Urinary bladder (tissue), 4 donors: ENCODE data around the gene OAS3. TPM values are rescaled to one million over a fixed set of nuclear protein-coding genes. Genes with fewer than 3 reads are reported as not detected.
"Not testable (repeated sequence)": the region's sequence is repeated elsewhere in the genome, so short reads cannot be mapped to it uniquely, and the experiment has no call there.

ENCODE experiments used
- DNase-seq: peaks from one replicate; pipeline ENCODE4 v3.0.0-alpha.2; 2015; ENCODE audit errors: extremely low spot score
- H3K27ac ChIP-seq: one replicate; pipeline ENCODE4 v1.5.1; 2013; ENCODE audit warnings: low read depth, mild to moderate bottlenecking, moderate library complexity
- H3K36me3 ChIP-seq: one replicate; pipeline ENCODE4 v1.6.1; 2013; ENCODE audit warnings: mild to moderate bottlenecking, moderate library complexity; ENCODE audit not compliant: insufficient read depth
- H3K4me1 ChIP-seq: one replicate; pipeline ENCODE4 v1.6.1; 2013; ENCODE audit warnings: mild to moderate bottlenecking, moderate library complexity; ENCODE audit not compliant: insufficient read depth
- H3K4me3 ChIP-seq: one replicate; pipeline ENCODE4 v1.5.1; 2013; ENCODE audit warnings: low read depth, low read length
- WGBS: extraction: QIAGEN DNeasy Blood & Tissue Kit; methylation state at CpG from one replicate; pipeline ENCODE4 v1.1.7; 2013; 5-methylcytosine and 5-hydroxymethylcytosine counted together
- polyA plus RNA-seq: library from polyadenylated mRNA; stranded (reverse); fragments of 200-250 nt; gene quantifications from one replicate; pipeline ENCODE4 v1.2.3, GENCODE V29; 2013
- total RNA-seq: library from RNA; depleted of rRNA; stranded (reverse); fragments of >200 nt; gene quantifications from one replicate; pipeline ENCODE4 v1.2.3, GENCODE V29; 2014
- donor health status: healthy with polysubstance abuse.
- donor health status: healthy.

The OAS3 gene
- total and polyA plus RNA-seq, 2 donors, result 9.6 to 11.3 TPM

DNA sequence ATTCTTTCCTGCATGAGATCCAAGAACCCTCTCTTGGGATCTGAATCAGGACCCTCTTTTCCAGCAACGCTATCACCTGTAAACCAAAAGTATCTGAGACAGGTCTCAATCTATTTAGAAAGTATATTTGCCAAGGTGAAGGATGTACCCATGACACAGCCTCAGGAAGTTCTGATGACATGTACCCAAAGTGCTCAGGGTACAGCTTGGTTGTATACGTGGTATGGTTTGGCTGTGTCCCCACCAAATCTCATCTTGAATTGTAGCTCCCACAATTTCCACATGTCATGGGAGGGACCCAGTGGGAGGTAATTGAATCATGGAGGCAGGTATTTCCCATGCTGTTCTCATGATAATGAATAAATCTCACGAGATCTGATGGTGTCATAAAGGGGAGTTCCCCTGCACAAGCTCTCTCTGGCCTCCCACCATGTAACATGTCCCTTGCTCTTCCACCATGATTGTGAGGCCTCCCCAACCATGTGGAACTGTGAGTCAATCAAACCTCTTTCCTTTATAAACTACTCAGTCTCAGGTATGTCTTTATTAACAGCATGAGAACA is 50.6 kb downstream of the OAS3 start:
- H3K27ac ChIP-seq, H3K4me1 ChIP-seq, H3K4me3 ChIP-seq, H3K36me3 ChIP-seq, DNase-seq: not testable (repeated sequence)
- 75% methylated on average over 3 of the region's 3 CpGs for WGBS

DNA sequence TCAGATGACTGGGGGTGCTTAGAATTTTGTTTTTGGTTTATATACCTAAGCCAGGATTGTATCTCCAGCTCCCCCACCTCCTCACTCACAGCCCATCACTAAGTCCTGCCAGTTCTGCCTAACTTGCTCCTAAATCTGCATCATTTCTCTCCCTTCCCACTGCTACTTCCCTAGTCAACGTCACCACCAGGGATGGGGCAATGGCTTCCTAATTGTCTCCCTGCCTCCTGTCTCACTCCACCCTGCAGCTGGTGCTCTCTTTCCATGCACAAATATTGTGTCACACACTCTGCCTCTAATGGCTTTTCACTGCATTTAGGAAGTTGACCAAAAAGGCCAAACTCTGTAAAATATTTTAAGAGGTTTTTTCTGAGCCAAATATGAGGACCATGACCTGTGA is 51.5 kb downstream of the OAS3 start:
- Histone ChIP-seq H3K4me1 (no peaks in the 10 kb centered on the region), H3K27ac (no peak overlapping the region), H3K36me3 (no peaks in the 10 kb centered on the region), H3K4me3 (no peak overlapping the region)
- no peak for DNase-seq
- 40% methylated on average over 1 of the region's 1 CpG for WGBS

DNA sequence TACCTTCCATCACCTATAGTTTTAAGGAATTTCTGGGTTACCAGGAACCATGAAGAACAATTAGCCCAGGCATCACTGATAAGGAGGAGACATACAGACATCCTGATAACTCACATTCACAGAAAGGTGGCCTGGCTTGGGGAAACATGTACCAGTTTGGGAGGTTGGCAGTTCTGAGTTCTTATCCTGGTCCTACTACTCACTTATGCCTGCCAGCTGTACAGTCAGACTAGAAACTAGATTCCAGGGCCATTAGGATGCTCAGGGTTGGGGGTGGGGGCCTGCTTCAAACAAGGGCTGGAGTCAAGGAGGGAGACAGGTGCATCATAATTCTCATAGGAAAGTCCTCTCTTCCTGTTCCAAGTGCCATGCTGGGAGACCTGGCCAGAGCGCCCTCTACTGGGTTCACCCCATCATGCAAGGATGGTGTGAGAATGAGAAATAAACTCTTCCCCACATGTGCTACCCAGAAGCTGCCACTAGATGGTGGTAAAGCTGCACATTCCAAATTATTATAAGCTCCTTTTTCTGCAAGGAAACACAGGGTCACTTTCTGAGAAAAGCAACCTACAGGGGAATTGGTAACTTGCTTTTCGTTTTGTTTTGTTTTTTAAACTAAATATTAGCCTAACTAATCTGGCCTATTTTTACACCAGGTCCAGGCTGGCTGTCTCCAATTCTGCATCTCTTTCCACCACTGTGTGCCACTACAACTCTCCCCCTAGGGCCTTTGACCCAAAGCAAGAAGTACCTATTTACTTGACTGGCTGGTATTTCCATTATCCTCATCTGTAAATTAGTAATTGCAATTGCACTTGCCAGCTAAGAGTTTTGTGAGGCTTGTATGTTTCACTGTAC is 54.5 kb downstream of the OAS3 start:
- 2% methylated on average over 2 of the region's 2 CpGs for WGBS
- H3K27ac ChIP-seq, result no peak overlapping the region
- H3K4me3 ChIP-seq, result no peak overlapping the region
- no peaks in the 10 kb centered on the region for H3K36me3 ChIP-seq
- no peak for DNase-seq
- no peaks in the 10 kb centered on the region for H3K4me1 ChIP-seq

DNA sequence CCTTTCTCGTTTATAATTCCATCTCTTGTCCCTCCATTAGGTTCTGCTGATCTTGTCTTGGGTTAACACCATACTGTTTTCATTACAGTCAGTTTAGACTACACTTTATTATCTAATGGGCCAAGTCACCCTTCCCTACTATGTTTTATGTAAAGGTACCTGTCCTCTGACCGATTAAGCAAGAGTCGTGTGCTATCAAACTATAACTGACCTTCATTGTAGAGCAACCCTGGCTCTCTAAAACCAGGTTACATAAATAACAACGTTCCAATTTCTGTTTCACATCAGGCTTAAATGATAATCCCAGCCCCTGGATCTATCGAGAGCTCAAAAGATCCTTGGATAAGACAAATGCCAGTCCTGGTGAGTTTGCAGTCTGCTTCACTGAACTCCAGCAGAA is 56.7 kb downstream of the OAS3 start:
- Histone ChIP-seq H3K27ac (no peak overlapping the region), H3K4me1 (no peaks in the 10 kb centered on the region)
- WGBS, result 64% methylated on average over 5 of the region's 5 CpGs

GRCh38 chr12:112996501-112996900 is 58.2 kb downstream of the OAS3 start:
- 71% methylated on average over 8 of the region's 8 CpGs for WGBS
- Histone ChIP-seq H3K4me1 (no peaks in the 10 kb centered on the region), H3K4me3 (no peak overlapping the region), H3K36me3 (peaks cover 2% of the 10 kb centered on the region), H3K27ac (no peak overlapping the region)
- DNase-seq, result no peak

More for the DNA sequence above, 56.7 kb downstream of the OAS3 start:
- Histone ChIP-seq H3K36me3 (peaks cover 2% of the 10 kb centered on the region), H3K4me3 (no peak overlapping the region)
- no peak for DNase-seq

DNA sequence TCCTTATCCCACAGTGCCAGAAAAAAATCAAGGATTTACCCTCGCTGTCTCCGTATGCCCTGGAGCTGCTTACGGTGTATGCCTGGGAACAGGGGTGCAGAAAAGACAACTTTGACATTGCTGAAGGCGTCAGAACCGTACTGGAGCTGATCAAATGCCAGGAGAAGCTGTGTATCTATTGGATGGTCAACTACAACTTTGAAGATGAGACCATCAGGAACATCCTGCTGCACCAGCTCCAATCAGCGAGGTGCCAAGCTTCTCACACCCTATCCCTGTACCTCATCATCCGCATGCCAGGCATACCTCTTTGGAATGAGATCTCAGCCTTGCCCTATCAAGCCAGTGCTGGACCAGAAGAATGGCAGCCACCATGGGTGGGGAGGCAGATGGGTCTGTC is 59.2 kb downstream of the OAS3 start:
- no peak overlapping the region for H3K27ac ChIP-seq
- no peak overlapping the region for H3K4me3 ChIP-seq
- no peaks in the 10 kb centered on the region for H3K4me1 ChIP-seq
- H3K36me3 ChIP-seq, result peaks cover 2% of the 10 kb centered on the region
- WGBS, result 84% methylated on average over 7 of the region's 7 CpGs
- no peak for DNase-seq

- H3K36me3 ChIP-seq, result peaks cover 2% of the 10 kb centered on the region
- no peaks in the 10 kb centered on the region for H3K4me1 ChIP-seq
- 77% methylated on average over 12 of the region's 12 CpGs for WGBS
These were observed 60.9 kb downstream of the OAS3 start for GRCh38 chr12:112998987-112999767.

GRCh38 chr12:113000433-113000832 is 62.2 kb downstream of the OAS3 start:
- Histone ChIP-seq H3K4me1 (no peaks in the 10 kb centered on the region), H3K4me3 (no peak overlapping the region), H3K36me3 (peaks cover 2% of the 10 kb centered on the region), H3K27ac (no peak overlapping the region)
- DNase-seq, result no peak
- WGBS, result 90% methylated on average over 6 of the region's 6 CpGs

More at GRCh38 chr12:112998987-112999767, 60.9 kb downstream of the OAS3 start:
- Histone ChIP-seq H3K4me3 (no peak overlapping the region), H3K27ac (no peak overlapping the region)
- no peak for DNase-seq

DNA sequence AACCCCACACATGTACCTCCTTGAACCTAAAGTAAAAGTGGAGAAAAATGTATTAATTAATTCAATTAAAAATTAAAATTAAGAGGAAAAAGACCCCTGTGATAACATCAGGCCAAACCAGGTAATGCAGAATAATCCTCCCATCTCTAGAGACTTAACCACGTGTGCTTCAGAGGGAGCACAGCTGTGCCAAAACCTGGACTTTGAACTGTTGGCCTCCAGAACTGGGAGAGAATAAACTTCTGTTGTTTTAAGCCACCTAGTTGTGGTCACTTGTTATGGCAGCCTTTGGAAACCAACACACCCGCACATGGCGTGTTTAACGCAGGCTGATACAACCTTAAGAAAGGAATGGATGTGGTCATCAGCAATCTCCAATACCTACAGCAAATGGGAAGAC is 63.9 kb downstream of the OAS3 start:
- peaks cover 2% of the 10 kb centered on the region for H3K36me3 ChIP-seq

DNA sequence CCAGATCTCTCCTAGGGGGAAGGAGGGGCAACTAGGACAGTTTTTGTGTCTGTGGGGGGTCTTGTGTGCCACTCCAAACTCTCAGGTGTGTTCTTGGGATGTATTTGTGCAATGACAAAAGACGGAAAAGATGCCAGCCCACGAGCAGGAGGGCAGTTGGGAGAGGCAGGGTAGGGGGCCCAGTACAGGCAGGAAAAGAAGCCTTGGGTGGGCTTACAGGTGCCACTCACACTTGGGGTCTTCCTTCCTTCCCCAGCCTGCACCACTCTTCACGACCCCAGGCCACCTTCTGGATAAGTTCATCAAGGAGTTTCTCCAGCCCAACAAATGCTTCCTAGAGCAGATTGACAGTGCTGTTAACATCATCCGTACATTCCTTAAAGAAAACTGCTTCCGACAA is 64.4 kb downstream of the OAS3 start:
- Histone ChIP-seq H3K4me3 (no peak overlapping the region), H3K27ac (no peak overlapping the region), H3K36me3 (peaks cover 5% of the 10 kb centered on the region), H3K4me1 (no peaks in the 10 kb centered on the region)
- DNase-seq, result no peak
- WGBS, result 85% methylated on average over 5 of the region's 5 CpGs

More for the DNA sequence above, 63.9 kb downstream of the OAS3 start:
- Histone ChIP-seq H3K4me1 (no peaks in the 10 kb centered on the region), H3K27ac (no peak overlapping the region), H3K4me3 (no peak overlapping the region)
- 73% methylated on average over 4 of the region's 4 CpGs for WGBS
- no peak for DNase-seq

GRCh38 chr12:113003636-113004035 is 65.4 kb downstream of the OAS3 start:
- DNase-seq, result no peak
- 77% methylated on average over 9 of the region's 9 CpGs for whole genome bisulfite sequencing

GRCh38 chr12:113005762-113006161 is 67.5 kb downstream of the OAS3 start:
- WGBS, result 78% methylated on average over 4 of the region's 4 CpGs
- H3K27ac ChIP-seq, result no peak overlapping the region
- peaks cover 3% of the 10 kb centered on the region for H3K36me3 ChIP-seq
- no peak overlapping the region for H3K4me3 ChIP-seq
- H3K4me1 ChIP-seq, result no peaks in the 10 kb centered on the region
- no peak for DNase-seq

More at GRCh38 chr12:113003636-113004035, 65.4 kb downstream of the OAS3 start:
- H3K36me3 ChIP-seq, result peaks cover 3% of the 10 kb centered on the region
- H3K4me1 ChIP-seq, result no peaks in the 10 kb centered on the region
- H3K4me3 ChIP-seq, result no peak overlapping the region
- H3K27ac ChIP-seq, result no peak overlapping the region

DNA sequence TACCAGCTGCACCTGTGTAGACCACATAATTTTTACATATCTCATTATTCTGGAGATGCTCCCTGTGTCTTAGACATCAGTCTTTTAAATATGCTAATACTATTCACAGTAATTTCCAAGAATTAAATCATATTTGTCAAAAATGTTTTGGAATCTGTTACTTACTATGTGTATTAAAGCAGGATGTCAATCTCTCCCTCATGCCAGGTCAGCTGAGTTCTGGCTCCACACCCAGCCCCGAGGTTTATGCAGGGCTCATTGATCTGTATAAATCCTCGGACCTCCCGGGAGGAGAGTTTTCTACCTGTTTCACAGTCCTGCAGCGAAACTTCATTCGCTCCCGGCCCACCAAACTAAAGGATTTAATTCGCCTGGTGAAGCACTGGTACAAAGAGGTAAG is 67.9 kb downstream of the OAS3 start:
- Histone ChIP-seq H3K4me1 (no peaks in the 10 kb centered on the region), H3K27ac (no peak overlapping the region), H3K4me3 (no peak overlapping the region), H3K36me3 (peaks cover 3% of the 10 kb centered on the region)
- WGBS, result 84% methylated on average over 7 of the region's 7 CpGs
- no peak for DNase-seq
